Measurements from ENCODE around the gene CEP290. TPM values are rescaled to one million over a fixed set of nuclear protein-coding genes. Genes with fewer than 3 reads are reported as not detected.

The CEP290 gene
- total and polyA plus RNA-seq, 9 donors: 6.8 to 42.7 (median 19.1) TPM

GRCh38 chr12:88179436-88180014 is 37.6 kb upstream of the CEP290 start:
- no peak overlapping the region for H3K27ac ChIP-seq
- no peak overlapping the region for H3K4me3 ChIP-seq
- no peak for TF ChIP-seq CTCF (IDR thresholded peaks at IDR 0.05)
- H3K9me3 ChIP-seq: no peaks in the 10 kb centered on the region
- no peaks in the 10 kb centered on the region for H3K27me3 ChIP-seq
- H3K36me3 ChIP-seq: no peaks in the 10 kb centered on the region
- 92 to 95% (median 95%) methylated on average over 6 of the region's 6 CpGs for WGBS, 3 donors
- intact Hi-C loops (cut with DNase I): no loop called here
- DNase-seq: no peak
- no peaks in the 10 kb centered on the region for H3K4me1 ChIP-seq (ENCODE audit: insufficient read depth)

GRCh38 chr12:88175544-88175943 is 33.7 kb upstream of the CEP290 start:
- intact Hi-C loops (cut with DNase I): no loop called here
- Histone ChIP-seq H3K4me1 (ENCODE audit: insufficient read depth) (no peaks in the 10 kb centered on the region), H3K9me3 (no peaks in the 10 kb centered on the region), H3K27me3 (no peaks in the 10 kb centered on the region), H3K36me3 (no peaks in the 10 kb centered on the region), H3K27ac (no peak overlapping the region), H3K4me3 (no peak overlapping the region)
- no peak for TF ChIP-seq POLR2A (IDR thresholded peaks at IDR 0.05)
- TF ChIP-seq CTCF (IDR thresholded peaks at IDR 0.05): no peak
- no peak for TF ChIP-seq EP300 (IDR thresholded peaks at IDR 0.05)
- 97 to 98% (median 97%) methylated on average over 3 of the region's 3 CpGs for WGBS, 3 donors
- no peak for DNase-seq

- TF ChIP-seq EP300 (IDR thresholded peaks at IDR 0.05) (no peak), CTCF (IDR thresholded peaks at IDR 0.05) (no peak), POLR2A (IDR thresholded peaks at IDR 0.05) (no peak)
- Histone ChIP-seq H3K27me3 (no peaks in the 10 kb centered on the region), H3K4me3 (no peak overlapping the region), H3K27ac (no peak overlapping the region), H3K36me3 (no peaks in the 10 kb centered on the region), H3K4me1 (ENCODE audit: insufficient read depth) (no peaks in the 10 kb centered on the region), H3K9me3 (no peaks in the 10 kb centered on the region)
- no peak for DNase-seq
- intact Hi-C loops (cut with DNase I): no loop called here
Observed at GRCh38 chr12:88172844-88173407, 31.0 kb upstream of the CEP290 start.

GRCh38 chr12:88167384-88167783 is 25.5 kb upstream of the CEP290 start:
- no peak overlapping the region for H3K4me3 ChIP-seq
- no peak overlapping the region for H3K27ac ChIP-seq
- intact Hi-C loops (cut with DNase I): no loop called here
- WGBS, 3 donors: 96 to 98% (median 97%) methylated on average over 2 of the region's 2 CpGs
- no peak for DNase-seq
- no peaks in the 10 kb centered on the region for H3K9me3 ChIP-seq
- no peaks in the 10 kb centered on the region for H3K4me1 ChIP-seq (ENCODE audit: insufficient read depth)
- no peaks in the 10 kb centered on the region for H3K36me3 ChIP-seq
- TF ChIP-seq EP300 (IDR thresholded peaks at IDR 0.05): no peak
- no peak for TF ChIP-seq POLR2A (IDR thresholded peaks at IDR 0.05)
- no peak for TF ChIP-seq CTCF (IDR thresholded peaks at IDR 0.05)
- no peaks in the 10 kb centered on the region for H3K27me3 ChIP-seq
